ENCODE results near the gene COMT. TPM values are rescaled to one million over a fixed set of nuclear protein-coding genes. Genes with fewer than 3 reads are reported as not detected.

COMT gene
- total and polyA plus RNA-seq, 9 of the 15 experiments (the other 6 are each of a cell fraction or from before 2014, with no cell fraction given), result 12.5 to 351 (median 155) TPM

GRCh38 chr22:19974268-19974861, 32.8 kb downstream of the COMT start (continued):
- TF ChIP-seq RREB1 (CRISPR knock-in tag; IDR thresholded peaks at IDR 0.05), result no peak
- peak; percentile 99 for TF ChIP-seq CBX1 (IDR thresholded peaks at IDR 0.05; ENCODE audit: low read depth)
- TF ChIP-seq RERE (CRISPR knock-in tag; IDR thresholded peaks at IDR 0.05; ENCODE audit: borderline replicate concordance), result no peak
- TF ChIP-seq RB1 (IDR thresholded peaks at IDR 0.05; ENCODE audit: low read depth), result peak; percentile 25; the same call in 1 of the 2 replicates
- no peak for TF ChIP-seq MEIS2 (IDR thresholded peaks at IDR 0.05; ENCODE audit: partially characterized antibody)
- TF ChIP-seq REST (IDR thresholded peaks at IDR 0.05; ENCODE audit: borderline replicate concordance), result no peak
- no peak for TF ChIP-seq REST (CRISPR knock-in tag; IDR thresholded peaks at IDR 0.05; ENCODE audit: low read depth)
- TF ChIP-seq ZBTB17 (CRISPR knock-in tag; IDR thresholded peaks at IDR 0.05), result no peak
